Vagina (tissue), 2 donors: ENCODE measurements around the gene CATSPERE.

ENCODE experiments used
- CTCF ChIP-seq, 3 experiments: fragments of 450-650 bp in 2 of 3; fragments of 200-600 bp in 1 of 3; sonication (generic) in 1 of 3; IDR thresholded peaks; one replicate each; pipeline ENCODE4 v1.5.1; 2017 to 2019; ENCODE audit warnings: antibody characterized with exemption in 3 of 3, mild to moderate bottlenecking in 2 of 3, moderate library complexity in 2 of 3
- POLR2A ChIP-seq, 2 donors: fragments of 450-650 bp; IDR thresholded peaks; one replicate each; pipeline ENCODE4 v1.6.1; 2017; ENCODE audit warnings: antibody characterized with exemption in 2 of 2, mild to moderate bottlenecking in 2 of 2, moderate library complexity in 2 of 2
- POLR2AphosphoS5 ChIP-seq, 2 donors: sonication (generic); formaldehyde crosslinking; IDR thresholded peaks; one replicate each; pipeline ENCODE4 v1.9.0; 2017; ENCODE audit warnings: antibody characterized with exemption in 2 of 2, mild to moderate bottlenecking in 2 of 2, low read depth in 1 of 2; ENCODE audit not compliant: insufficient read depth in 1 of 2

- no peak for TF ChIP-seq CTCF (IDR thresholded peaks at IDR 0.05)
- TF ChIP-seq POLR2A (IDR thresholded peaks at IDR 0.05), result no peak
- no peak for TF ChIP-seq POLR2AphosphoS5 (IDR thresholded peaks at IDR 0.05; ENCODE audit: insufficient read depth in 1 of 2, low read depth in 1 of 2)
Measured at GRCh38 chr1:244583358-244583982, 122.4 kb downstream of the CATSPERE start.
